GM18519 (cell line): ENCODE data around the gene CLASP1.
"Not testable (repeated sequence)": the region's sequence is repeated elsewhere in the genome, so short reads cannot be mapped to it uniquely, and the experiment has no call there.

Experiments used
- ATAC-seq: cut with Tn5 transposase; IDR thresholded peaks from one replicate; pipeline ENCODE4 v1.9.1; 2021; ENCODE audit warnings: mild to moderate bottlenecking, moderate library complexity; ENCODE audit not compliant: unreplicated experiment, low FRiP score

The CLASP1 gene

DNA sequence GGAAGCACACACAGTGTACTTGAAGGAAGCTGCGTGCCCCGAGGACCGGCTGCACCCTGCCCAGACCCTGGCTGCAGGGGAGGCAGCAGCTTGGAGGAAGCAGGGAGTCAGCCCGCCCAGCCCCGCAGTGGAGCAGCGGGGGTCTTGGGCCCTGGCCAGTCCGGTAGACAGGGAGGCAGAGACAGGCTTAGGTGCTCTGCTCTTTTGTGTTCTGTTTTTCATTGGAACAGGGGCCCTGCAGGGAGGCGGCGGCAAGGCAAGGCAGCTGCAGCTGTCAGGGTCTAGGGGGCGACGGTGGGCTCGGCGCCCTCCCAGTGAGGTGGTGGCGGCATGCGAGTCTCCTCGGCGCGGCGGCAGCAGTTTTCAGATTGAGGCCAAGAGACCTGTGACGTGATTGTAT is 311.0 kb downstream of the CLASP1 start:
- no peak for ATAC-seq

DNA sequence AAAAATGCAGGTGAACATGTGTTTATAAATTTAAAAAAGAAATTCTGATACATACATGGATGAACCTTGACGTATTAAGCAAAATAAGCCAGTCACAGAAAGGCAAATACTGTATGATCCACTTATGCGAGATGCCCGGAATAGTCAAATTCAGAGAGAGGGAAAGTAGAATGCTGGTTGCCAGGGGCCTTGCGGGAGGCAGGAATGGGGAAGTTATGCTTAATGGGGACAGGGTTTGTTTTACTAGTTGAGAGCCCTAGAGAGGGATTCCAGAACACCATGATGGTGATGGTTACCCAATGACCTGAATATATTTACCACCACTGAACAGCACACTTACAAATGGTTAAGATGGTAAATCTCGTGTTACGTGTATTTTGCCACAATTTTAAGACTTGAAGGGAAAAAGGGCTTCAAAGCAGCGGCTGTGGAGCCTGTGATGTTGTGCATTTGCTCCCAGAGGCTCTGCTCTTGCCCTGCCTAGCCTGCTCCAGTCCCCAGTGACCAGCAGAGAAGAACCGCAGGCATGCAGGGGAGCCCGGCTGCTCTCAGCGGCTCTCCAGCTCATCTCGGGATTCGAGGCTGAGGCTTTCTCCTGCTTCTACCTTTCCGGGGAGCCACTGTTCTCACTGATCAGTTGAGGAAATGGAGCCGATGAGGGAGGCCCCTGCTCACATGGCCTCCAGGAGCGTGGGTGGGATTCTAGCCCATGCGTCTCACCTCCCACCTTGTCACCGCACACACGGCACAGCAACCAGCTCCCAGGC is 312.6 kb downstream of the CLASP1 start:
- no peak for ATAC-seq

GRCh38 chr2:121335294-121336290 is 313.7 kb downstream of the CLASP1 start:
- no peak for ATAC-seq

DNA sequence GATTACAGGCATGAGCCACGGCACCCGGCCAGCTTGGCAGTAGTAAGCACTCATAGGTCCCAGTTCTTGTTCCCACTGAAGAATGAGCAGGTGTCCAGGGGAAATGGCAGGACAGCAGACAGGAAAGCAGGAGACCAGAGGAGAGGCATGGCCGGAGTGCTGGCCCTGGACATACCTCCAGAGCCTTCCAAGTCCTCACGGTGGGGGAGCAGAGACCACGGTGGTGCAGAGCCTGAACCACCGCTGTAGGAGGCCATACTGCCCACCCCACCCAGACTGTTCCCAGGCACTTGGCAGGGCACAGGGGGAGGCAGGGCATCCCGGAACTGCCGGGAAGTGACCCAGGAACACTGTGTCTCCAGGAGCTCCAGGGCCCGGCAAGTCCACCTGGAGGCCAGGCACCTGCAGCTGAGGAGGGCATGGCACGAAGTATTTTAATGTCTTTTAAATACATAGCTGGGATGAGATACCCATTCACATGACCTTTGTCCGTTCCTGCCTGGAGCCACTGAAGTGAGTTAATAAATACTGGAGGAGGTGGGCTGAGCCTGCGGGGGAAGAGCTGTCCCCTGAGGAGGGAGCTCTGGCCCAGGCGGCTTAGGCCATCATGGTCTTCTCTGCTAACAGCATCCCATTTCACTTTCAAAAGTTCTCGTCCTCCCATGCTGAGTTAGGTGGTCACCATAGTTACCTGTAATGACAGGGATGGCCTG is 314.5 kb downstream of the CLASP1 start:
- ATAC-seq: no peak

DNA sequence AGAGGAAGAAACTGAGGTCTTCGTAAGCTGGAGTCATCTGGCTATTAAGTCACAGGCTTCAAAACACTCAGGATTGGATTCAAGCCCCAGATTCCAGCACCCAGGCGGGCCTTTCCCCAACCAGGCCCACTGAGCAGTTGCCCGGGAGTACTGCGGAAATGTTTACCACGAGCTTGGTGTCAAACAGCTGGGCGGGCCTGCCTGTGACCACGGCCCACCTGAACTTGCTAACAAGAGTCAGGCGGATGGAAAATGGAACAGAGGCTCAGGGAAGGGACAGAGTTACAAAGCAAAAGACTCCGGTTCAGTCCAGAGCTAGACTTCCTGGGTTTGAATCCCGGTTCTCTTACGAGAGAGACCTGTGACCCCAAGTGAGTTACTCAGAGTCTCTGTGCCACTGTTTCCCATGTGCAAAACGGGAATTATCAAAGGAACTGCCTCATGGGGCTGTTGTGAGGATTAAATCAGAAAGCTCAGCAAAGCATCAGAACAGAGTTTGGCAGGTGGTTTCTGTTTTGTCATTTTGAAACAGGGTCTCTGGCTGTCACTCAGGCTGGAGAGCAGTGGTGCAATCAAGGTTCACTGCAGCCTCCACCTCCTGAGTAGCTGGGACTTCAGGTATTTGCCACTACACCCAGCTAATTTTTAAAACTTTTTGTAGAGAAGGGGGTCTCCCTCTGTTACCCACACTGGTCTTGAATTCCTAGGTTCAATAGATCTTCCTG is 315.3 kb downstream of the CLASP1 start:
- ATAC-seq: peak; percentile 89

DNA sequence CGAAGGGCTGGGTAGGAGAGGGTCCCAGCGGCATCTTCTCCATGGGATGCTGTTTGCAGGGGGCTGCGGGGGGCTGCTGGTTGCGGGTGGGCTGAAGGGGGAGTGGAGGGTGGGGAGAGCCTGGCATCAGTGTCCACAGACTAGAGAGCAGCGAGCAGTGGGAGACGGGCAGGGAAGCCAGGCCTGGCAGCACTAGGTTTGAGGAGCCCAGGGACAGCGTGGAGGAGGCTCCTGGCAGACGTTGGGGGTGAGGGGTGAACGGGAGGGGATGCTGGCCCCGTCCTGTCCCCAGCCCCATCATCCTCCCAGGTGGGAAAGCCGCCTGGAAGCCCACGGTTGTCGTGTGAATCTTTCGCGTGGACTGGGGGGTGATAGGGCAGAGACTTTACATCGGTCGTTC is 316.0 kb downstream of the CLASP1 start:
- ATAC-seq: no peak

- ATAC-seq: not testable (repeated sequence)
Measured at GRCh38 chr2:121331324-121331723, 317.9 kb downstream of the CLASP1 start.

DNA sequence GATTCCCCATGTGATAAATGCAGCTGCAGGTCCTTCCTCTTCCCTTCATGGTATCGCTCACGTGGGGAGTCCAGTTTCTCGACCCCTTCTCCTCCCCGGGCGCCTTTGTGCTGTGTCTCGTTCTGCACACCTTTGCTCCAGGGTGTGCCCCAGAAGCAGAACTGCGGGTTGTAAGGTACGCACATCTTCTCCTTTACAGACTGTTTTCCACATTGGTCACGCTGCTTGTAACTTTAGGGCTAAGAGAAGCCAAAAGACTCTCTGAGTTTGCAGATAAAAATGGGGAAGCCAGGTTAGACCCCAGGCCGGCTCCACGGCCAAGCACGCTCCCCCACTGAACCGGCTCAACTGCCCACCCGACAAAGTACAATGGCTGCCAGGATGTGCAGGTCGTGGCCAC is 318.3 kb downstream of the CLASP1 start:
- no peak for ATAC-seq

GRCh38 chr2:121329786-121330185 is 319.5 kb downstream of the CLASP1 start:
- ATAC-seq: no peak

- ATAC-seq: no peak
Measured at GRCh38 chr2:121326628-121327027, 322.6 kb downstream of the CLASP1 start.

DNA sequence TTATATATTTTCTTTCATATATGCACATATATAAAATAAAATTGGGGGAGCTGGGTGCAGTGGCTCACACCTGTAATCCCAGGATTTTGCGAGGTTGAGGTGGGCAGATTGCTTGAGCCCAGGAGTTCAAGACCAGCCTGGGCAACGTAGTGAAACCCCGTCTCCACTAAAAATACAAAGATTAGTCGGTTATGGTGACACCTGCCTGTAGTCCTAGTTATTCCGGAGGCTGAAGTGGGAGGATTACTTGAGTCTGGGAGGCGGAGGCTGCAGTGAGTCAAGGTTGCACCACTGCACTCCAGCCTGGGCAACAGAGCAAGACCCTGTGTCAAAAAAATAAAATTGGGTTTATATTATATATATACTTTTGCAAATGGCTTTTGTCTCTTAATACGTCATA is 324.7 kb downstream of the CLASP1 start:
- no peak for ATAC-seq

GRCh38 chr2:121321476-121321875 is 327.8 kb downstream of the CLASP1 start:
- ATAC-seq: no peak

DNA sequence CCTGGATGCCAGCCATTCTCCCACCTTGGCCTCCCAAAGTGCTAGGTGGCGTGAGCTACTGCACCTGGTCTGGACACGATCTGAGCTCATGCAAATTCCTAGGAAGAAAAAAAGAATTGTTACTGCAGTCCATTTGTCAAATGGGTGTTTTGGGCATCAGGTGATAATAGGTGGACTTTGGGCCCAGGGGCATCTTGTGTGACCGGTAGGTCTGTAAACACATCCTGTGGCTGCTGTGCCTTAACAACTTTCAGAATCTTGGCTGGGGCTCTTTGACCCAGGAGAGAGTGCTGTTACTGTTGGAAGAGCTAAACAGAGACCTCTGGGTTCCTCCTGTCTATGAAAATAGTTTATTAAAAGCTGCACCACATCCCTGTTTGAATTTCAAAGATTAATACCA is 329.3 kb downstream of the CLASP1 start:
- ATAC-seq: no peak

DNA sequence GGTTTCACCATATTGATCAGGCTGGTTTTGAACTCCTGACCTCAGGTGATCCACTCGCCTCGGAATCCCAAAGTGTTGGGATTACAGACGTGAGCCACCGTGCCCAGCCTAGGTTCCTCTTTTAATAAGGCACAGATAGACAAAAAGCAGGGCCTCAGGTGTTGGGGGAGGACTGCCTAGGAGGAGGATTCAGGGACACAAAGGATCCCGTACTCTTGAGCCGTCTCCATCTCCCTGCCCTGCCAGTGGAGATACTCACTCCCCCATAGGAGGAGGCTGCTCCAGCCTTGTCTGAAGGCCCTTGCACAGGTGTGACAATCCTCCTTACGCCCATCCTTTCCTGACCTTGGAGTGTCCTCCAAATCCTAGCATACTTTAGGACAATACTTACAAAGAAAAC is 332.3 kb downstream of the CLASP1 start:
- ATAC-seq: no peak

GRCh38 chr2:121313701-121314100 is 335.6 kb downstream of the CLASP1 start:
- not testable (repeated sequence) for ATAC-seq

- ATAC-seq: peak; percentile 87
Measured at GRCh38 chr2:121309801-121310200, 339.5 kb downstream of the CLASP1 start.

DNA sequence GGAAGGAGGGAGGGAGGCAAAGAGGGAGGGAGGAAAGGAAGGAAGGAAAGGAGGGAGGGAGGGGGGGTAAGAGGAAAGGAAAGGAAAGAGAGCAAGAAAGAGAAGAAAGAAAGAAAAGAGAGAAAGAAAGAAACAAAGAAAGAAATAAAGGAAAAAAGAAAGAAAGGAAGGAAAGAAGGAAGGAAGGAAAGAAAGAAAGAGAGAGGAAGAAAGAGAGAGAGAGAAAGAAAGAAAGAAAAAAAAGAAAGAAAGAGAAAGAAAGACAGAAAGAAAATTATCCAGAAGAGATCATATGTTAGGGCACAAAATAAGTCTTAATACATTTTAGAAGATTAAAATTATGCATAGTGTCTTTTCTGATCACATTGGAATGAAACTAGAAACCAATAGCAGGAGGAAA is 339.9 kb downstream of the CLASP1 start:
- no peak for ATAC-seq

GRCh38 chr2:121307048-121307447 is 342.2 kb downstream of the CLASP1 start:
- no peak for ATAC-seq

- no peak for ATAC-seq
Measured at GRCh38 chr2:121304941-121305340, 344.3 kb downstream of the CLASP1 start.
